NB4 (cell line): ENCODE data around the gene SYCP2L.
"Not testable (repeated sequence)": the region's sequence is repeated elsewhere in the genome, so short reads cannot be mapped to it uniquely, and the experiment has no call there.

Source experiments
- POLR2A ChIP-seq: IDR thresholded peaks from 2 replicates; pipeline ENCODE4 v1.6.1; 2011; ENCODE audit warnings: mild to moderate bottlenecking; ENCODE audit not compliant: insufficient read length; ENCODE audit errors: extremely low read depth
- TF ChIP-seq, protein P1 (sequence below): IDR thresholded peaks from one replicate; pipeline ENCODE4 v1.5.1; 2012; ENCODE audit warnings: low read depth, low read length

DNA sequence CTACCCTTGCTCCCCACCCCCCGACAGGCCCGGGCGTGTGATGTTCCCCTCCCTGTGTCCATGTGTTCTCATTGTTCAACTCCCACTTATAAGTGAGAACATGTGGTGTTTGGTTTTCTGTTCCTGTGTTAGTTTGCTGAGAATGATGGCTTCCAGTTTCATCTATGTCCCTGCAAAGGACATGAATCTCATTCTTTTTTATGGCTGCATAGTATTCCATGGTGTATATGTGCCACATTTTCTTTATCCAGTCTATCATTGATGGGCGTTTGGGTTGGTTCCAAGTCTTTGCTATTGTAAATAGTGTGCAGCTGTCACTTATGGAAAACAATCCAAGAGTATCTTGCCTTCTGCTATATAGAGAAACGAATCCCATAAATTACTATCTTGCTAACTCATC, 116.4 kb downstream of the SYCP2L start:
- TF ChIP-seq POLR2A, result not testable (repeated sequence)
- TF ChIP-seq, protein P1, sequence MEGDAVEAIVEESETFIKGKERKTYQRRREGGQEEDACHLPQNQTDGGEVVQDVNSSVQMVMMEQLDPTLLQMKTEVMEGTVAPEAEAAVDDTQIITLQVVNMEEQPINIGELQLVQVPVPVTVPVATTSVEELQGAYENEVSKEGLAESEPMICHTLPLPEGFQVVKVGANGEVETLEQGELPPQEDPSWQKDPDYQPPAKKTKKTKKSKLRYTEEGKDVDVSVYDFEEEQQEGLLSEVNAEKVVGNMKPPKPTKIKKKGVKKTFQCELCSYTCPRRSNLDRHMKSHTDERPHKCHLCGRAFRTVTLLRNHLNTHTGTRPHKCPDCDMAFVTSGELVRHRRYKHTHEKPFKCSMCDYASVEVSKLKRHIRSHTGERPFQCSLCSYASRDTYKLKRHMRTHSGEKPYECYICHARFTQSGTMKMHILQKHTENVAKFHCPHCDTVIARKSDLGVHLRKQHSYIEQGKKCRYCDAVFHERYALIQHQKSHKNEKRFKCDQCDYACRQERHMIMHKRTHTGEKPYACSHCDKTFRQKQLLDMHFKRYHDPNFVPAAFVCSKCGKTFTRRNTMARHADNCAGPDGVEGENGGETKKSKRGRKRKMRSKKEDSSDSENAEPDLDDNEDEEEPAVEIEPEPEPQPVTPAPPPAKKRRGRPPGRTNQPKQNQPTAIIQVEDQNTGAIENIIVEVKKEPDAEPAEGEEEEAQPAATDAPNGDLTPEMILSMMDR, result not testable (repeated sequence)
